K562 (cell line): ENCODE measurements around the gene CKS2. TPM values are rescaled to one million over a fixed set of nuclear protein-coding genes. Genes with fewer than 3 reads are reported as not detected.

Experiments used
- ELF1 ChIP-seq: fragments of 200-800 bp; sonication (Bioruptor generic); IDR thresholded peaks from 2 replicates; pipeline ENCODE4 v1.6.1; 2016; ENCODE audit warnings: missing genetic modification characterization, missing compliant biosample characterization
- KAT8 ChIP-seq: fragments of 450-650 bp; IDR thresholded peaks from 2 replicates; pipeline ENCODE4 v1.6.1; 2016; ENCODE audit warnings: low read depth, mild to moderate bottlenecking
- KLF10 ChIP-seq: fragments of 250-450 bp; sonication (Bioruptor Pico); IDR thresholded peaks from 2 replicates; pipeline ENCODE4 v1.6.1; 2021; ENCODE audit warnings: matching md5 sums
- LEF1 ChIP-seq: fragments of 450-650 bp; IDR thresholded peaks from 2 replicates; pipeline ENCODE4 v1.6.1; 2016; ENCODE audit warnings: mild to moderate bottlenecking
- MGA ChIP-seq: fragments of 450-650 bp; IDR thresholded peaks from 2 replicates; pipeline ENCODE4 v1.6.1; 2016; ENCODE audit warnings: mild to moderate bottlenecking, moderate library complexity
- SAFB2 ChIP-seq: fragments of 200-400 bp; formaldehyde crosslinking; IDR thresholded peaks from 2 replicates; pipeline ENCODE4 v1.6.1; 2018; ENCODE audit warnings: borderline replicate concordance, low read length, low read depth, moderate library complexity; ENCODE audit not compliant: severe bottlenecking
- SREBF1 ChIP-seq: fragments of 150-350 bp; IDR thresholded peaks from 2 replicates; pipeline ENCODE4 v1.6.1; 2014; ENCODE audit warnings: antibody characterized with exemption, low read depth, low read length, borderline replicate concordance
- SRSF9 ChIP-seq: fragments of 200-400 bp; formaldehyde crosslinking; IDR thresholded peaks from 2 replicates; pipeline ENCODE4 v1.6.1; 2017; ENCODE audit warnings: low read depth, low read length, borderline replicate concordance
- UBTF ChIP-seq, 2 experiments: IDR thresholded peaks; 2 replicates each; pipeline ENCODE4 v1.6.1; 2012; ENCODE audit warnings: improper control_type of control experiment in 2 of 2, low read depth in 2 of 2, low read length in 2 of 2, borderline replicate concordance in 1 of 2
- ZNF143 ChIP-seq: sonication (generic); formaldehyde crosslinking; IDR thresholded peaks from 2 replicates; pipeline ENCODE4 v1.9.0; 2022; ENCODE audit warnings: mild to moderate bottlenecking, missing genetic modification reagents
- ZNF583 ChIP-seq: fragments of 250-450 bp; sonication (Bioruptor Pico); IDR thresholded peaks from 2 replicates; pipeline ENCODE4 v1.4.0; 2020
- polyA plus RNA-seq, 8 experiments: library from polyadenylated mRNA; depleted of rRNA in 4 of 8; stranded (reverse) in 5 of 8; unstranded in 3 of 8; fragments of >200 nt; fragmentation: Nextera tagmentation in 2 of 8; fragmentation: Illumina TruSeq in 1 of 8; extraction: Ambion mirVana in 2 of 8; extraction: Trizol in 1 of 8; gene quantifications; 2 replicates each; pipeline versions ENCODE4 v1.2.1 to v1.2.3, GENCODE V29; 2011 to 2014; ENCODE audit warnings: inconsistent platforms in 1 of 8, missing spikeins in 1 of 8
- total RNA-seq, 7 experiments: library from RNA; depleted of rRNA in 6 of 7; stranded (reverse); fragments of >200 nt in 6 of 7; fragmentation: Illumina TruSeq in 2 of 7; extraction: Trizol in 2 of 7; gene quantifications; 2 replicates each; pipeline versions ENCODE4 v1.2.1 to v1.2.3, GENCODE V29; 2011 to 2021; ENCODE audit warnings: low replicate concordance in 1 of 7

CKS2 gene
- total and polyA plus RNA-seq, 9 of the 15 experiments (the other 6 are each of a cell fraction or from before 2014, with no cell fraction given), result 123 to 941 (median 321) TPM

GRCh38 chr9:89361816-89362646, 51.0 kb downstream of the CKS2 start (continued):
- no peak for TF ChIP-seq MGA
- no peak for TF ChIP-seq SAFB2
- no peak for TF ChIP-seq UBTF (IDR thresholded peaks at IDR 0.05; ENCODE audit: borderline replicate concordance in 1 of 2, low read depth in 2 of 2, low read length in 2 of 2)
- TF ChIP-seq ZNF583 (CRISPR knock-in tag), result no peak
- TF ChIP-seq ZNF143 (CRISPR knock-in tag), result no peak
- TF ChIP-seq ELF1 (tag), result no peak
- TF ChIP-seq LEF1, result no peak
- TF ChIP-seq KLF10, result no peak
- TF ChIP-seq SREBF1, result no peak
- no peak for TF ChIP-seq SRSF9
- no peak for TF ChIP-seq KAT8
